GM20431 (cell line): ENCODE data around the gene CCDC148.

Experiments used
- in situ Hi-C: fragments of 300-500 bp; cut with MseI, MboI; formaldehyde crosslinking; loops from one replicate; pipeline ENCODE4 v1.15.0; 2020; ENCODE audit warnings: low sequenced_read_pairs; ENCODE audit not compliant: unreplicated experiment

CCDC148 gene

DNA sequence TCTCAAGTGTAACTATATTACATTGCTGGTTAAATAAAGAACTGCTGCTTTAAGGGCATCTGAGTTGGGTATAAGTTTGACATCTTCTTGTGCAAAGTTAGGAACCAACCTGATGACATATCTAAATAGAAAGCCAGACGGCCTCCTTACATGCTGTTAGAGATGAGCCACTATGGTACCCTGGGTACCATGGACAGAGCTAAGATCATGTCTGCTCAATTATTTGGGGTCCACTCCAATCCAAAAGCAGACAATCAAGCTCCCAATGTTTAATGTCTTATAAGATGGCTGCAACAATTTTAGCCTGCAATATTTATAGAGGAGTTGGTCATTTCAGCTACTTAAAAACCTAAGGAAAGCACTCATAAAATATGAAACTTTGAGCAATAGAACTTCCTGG lies 268.6 kb downstream of the CCDC148 start:
- in situ Hi-C loops, result no loop called here

DNA sequence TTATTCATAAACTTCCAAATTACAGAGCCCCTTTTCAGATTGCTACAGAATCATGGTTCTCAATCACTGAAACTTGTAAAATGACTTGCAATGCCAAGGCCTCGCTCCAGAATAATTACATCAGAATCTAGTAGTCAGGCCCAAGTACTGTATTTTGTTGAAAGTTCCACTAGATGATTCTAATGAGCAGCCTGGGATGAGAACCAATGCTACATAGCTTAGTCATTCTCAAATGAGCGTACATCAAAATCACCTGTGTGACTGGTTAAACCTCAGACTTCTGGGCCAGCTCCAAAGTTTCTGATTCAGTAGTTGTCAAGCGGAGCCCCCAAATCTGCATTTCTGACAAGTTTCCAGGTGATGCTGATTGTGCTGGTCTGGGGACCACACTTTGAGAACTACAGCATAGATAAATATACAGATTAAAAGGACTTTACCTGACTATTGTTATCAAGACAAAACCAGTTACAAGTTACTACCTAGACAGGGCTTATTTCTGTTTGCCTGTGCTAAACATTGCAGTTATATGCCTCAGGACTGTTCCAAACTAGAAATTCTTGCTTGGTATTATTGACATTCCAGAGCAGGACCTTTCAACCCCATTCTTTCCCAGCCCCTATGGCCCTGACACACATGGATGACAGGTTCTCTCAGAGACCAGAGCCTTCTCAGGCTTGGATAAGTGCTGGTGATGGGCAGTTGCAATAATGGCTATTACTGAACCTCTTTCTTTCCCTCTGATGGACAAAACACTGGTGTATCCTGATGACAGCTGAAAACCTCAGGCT lies 271.8 kb downstream of the CCDC148 start:
- in situ Hi-C loops, result no loop called here

DNA sequence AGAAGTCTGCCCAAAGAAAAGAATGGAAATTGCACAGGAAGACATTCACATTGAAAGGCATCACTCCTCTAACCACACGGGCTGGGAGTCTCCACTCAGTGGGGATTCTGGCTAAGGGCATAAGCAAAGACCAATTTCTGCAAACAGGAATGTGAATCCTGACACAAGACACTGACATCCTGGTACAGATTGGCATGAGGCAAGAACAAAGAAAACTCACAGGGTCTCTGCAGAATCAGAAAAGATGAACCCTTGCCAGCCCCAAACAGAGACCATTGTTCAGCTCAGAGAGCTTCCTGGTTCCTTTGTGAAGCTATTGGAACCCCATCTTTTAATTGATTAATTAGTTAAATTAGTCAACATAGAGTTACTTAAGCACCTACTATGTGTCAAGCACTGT lies 272.6 kb downstream of the CCDC148 start:
- in situ Hi-C loops, result no loop called here

DNA sequence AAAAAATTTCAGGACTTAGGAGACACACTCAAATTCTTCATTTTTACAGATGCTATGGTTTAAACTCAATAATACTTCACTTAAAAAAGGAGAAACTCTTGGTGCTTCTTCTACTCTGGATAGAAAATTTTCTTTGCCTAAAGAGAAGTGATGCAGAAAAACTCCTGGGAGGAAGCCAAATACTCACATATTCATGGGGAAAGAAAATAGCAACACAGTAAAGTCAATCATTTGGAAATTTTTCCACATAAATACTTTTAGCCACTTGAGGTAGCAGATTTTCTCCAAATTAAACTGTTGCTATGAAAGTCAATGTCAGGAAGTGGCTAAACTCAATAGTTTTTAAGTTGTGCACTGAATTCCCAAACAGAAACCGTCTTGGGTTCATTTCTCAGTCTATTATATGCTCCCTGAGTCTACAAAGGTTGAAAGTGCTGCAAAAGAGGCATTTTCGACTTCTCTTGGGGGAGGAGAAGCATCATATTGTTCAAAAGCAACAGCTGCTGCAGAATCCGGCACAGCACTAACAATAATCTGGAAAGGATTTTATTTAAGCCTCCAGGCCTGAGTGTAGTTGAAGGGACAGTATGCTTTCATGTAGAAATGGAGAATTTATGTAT lies 273.8 kb downstream of the CCDC148 start:
- in situ Hi-C loops, result no loop called here

DNA sequence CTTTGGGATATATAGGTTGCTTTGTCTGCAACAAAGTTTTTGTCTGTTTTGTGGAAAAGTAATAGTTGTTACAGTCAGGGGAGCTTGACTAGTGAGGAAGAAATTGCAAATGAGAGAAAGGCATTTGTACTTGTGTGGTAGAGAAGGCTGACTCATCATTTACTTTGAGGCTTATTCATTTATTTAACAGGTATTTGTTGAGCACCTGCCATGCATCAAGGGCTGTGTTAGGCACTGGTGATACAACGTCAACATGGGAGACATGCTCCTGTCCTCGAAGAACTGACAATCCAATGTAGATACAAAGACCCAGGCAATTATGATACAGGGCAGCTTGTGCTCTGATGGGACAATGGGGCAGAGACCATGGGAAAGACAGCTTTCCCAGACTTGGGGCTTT lies 275.4 kb downstream of the CCDC148 start:
- in situ Hi-C loops, result no loop called here

DNA sequence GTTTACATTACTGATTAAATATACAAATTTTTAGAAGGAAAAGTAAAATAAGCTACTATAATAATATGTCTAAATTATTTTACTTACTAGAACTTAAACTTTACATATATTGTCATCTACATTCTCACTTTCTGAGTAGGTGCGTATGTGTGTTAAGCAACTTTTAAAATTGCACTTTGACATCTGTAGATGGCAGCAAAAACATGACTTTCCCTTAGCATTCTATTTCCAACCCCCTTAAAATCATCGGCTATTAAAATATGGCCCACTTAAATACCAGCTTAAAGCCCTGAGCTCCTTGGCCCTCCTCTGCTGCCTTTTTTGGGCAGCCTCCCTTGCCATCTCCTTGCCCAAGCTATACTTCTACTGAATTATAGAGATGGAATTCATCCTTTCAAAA lies 276.9 kb downstream of the CCDC148 start:
- in situ Hi-C loops, result no loop called here

DNA sequence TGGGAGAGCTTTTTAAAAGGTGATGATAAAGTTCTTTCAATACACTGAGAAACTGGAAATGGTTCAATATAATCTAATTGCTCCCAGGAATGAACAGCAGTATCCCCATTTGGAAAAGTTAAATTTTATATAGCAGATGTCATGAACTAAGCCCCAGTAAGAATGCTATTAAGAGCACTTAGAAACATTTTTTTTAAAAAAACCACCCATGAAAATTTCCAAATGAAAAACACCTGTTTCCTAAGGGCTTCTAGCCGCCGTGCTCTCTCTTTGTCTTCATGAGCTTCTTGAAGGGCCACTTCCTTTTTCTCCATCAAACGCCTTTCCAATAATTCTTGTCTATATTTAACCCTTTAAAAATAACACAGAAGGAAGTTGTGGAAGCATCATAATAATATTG lies 277.9 kb downstream of the CCDC148 start:
- in situ Hi-C loops, result no loop called here

- in situ Hi-C loops, result no loop called here
These were observed 281.6 kb downstream of the CCDC148 start for GRCh38 chr2:158174956-158175355.

- in situ Hi-C loops, result no loop called here
These were observed 282.1 kb downstream of the CCDC148 start for GRCh38 chr2:158174495-158174894.

- in situ Hi-C loops, result no loop called here
These were observed 283.8 kb downstream of the CCDC148 start for GRCh38 chr2:158172719-158173118.

GRCh38 chr2:158154596-158154995 lies 302.0 kb downstream of the CCDC148 start:
- in situ Hi-C loops, result no loop called here

GRCh38 chr2:158153270-158154015 lies 303.1 kb downstream of the CCDC148 start:
- in situ Hi-C loops, result no loop called here

GRCh38 chr2:158144914-158145625 lies 311.5 kb downstream of the CCDC148 start:
- in situ Hi-C loops, result no loop called here

DNA sequence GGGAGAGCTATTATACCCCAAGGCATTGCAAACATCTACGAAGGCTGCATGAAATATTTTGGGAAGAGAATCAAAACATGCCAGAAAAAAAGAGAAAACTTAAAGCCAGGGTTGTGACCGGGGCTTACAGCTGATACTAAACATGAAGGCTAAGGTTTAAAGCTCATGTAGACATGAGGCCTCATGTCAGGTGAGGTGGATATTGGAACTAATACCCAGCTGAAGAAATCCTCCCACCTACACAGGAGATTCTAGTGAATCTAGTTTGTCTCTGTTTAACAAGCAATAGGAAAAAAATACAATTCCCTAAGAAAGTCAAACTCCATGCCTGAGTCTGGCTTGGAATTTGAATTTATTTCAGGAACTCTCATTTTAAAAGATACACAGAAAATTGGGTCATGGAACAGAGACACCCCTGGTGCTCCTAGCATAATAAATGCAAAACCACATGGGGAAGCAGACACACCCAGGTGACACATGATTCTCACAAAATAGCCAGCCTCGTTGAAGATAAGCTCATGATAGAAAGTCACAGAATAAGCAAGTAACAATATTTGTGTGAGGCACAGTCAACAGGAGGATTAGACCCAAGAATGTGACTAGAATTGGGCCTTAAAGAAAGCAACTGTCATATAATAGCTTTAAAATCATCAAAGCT lies 312.7 kb downstream of the CCDC148 start:
- in situ Hi-C loops, result no loop called here

DNA sequence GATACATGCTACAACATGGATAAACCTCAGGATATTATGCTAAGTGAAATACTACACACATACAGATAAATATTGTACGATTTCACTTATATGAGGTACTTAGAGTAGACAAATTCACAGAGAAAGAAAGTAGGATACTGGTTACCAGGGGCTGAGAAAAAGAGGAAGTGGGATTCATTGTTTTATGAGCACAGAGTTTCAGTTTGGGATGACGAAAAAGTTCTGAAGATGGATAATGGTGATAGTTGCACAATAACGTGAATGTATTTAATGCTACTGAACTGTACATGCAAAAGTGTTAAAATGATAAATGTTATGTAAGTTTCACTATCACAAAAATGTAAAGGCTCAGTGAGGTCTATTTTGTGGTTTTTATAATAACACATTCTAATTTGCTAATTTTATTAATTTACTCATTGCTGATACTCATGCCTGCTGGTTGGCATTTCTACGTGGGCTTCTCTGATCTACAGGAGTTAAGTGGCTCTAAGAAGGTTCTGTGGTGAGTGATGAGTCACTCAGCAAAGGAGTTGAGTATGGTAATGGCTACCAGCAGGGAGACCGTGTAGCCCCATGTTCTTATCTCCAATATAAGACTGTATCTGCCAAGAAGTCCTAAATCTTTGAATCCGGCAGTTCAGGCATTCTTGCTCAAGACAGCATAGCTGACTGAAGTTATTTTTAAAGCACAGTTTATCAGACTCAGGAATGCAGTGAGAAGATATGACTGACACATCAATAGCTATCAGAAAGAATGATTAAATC lies 313.8 kb downstream of the CCDC148 start:
- in situ Hi-C loops, result no loop called here

- in situ Hi-C loops, result no loop called here
These were observed 314.4 kb downstream of the CCDC148 start for GRCh38 chr2:158142165-158142564.

- in situ Hi-C loops, result no loop called here
These were observed 316.4 kb downstream of the CCDC148 start for GRCh38 chr2:158140201-158140600.

DNA sequence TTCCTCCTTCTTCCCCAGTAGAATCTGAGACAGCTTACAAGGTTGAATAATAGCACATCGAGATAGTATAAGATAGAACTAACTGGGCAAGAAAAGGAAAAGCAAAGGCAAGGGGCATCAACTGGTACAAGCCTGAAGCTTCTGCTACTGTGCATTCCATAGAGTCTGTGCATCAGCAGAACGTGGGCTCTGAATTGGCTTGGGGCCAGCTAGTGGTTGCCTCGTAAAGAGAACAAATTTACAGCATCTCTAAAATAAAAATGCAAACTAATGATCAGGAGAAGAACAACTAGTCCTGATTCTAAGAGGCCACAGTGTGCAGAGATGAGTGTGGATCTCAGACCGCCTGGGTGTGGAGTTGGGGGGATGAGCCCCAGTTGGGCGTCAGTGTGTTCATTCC lies 318.3 kb downstream of the CCDC148 start:
- in situ Hi-C loops, result no loop called here

DNA sequence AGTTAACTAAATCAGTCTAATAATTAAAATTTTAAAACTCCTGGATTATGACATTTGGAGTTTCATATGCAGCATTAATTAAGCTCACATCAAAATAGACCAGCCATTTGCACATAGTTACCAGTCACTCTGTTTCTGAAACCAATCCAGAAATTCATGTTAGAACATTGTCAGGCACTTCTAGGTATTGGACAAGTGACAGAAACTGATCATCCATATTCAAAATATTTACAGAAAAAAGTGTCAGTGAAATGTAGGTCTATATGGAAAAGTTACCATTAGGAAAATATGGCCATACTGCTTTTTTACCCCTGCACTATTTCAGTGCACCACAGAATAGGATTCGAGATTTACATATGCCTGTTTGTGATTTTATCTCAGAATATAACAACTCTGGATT lies 321.5 kb downstream of the CCDC148 start:
- in situ Hi-C loops, result no loop called here
